Measurements from ENCODE around the gene POLH. TPM values are rescaled to one million over a fixed set of nuclear protein-coding genes. Genes with fewer than 3 reads are reported as not detected.
"Not testable (repeated sequence)": the region's sequence is repeated elsewhere in the genome, so short reads cannot be mapped to it uniquely, and the experiment has no call there.

Gene POLH
- total RNA-seq, 2 experiments from 2014 or later: 65.4 to 91.4 TPM

DNA sequence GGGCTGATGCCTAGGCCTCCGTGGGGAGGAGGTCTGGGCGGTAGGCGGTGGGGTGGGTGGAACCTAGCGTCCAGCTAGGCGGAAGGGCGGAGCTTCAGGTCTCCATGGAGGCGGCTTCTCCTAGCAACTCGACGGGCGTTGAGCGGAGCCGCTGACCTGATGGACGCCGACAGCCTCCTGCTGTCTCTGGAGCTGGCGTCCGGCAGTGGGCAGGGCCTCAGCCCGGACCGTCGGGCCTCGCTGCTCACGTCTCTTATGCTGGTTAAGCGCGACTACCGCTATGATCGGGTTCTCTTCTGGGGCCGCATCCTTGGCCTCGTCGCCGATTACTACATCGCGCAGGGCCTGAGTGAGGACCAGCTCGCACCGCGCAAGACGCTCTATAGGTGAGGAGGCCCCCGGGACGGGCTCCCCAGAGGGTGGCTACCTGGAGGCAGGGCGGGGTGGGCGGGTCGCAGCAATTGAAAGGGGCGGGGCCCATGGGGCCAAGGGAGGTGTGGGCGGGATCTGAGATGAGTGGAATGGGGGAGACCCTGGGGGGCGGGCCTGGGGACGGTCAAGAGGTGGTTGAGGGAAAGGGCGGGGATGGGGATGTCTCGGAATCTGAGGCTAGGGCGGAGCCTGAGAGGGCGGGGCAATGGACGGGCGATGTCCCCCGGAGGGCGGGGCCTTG, 69.1 kb downstream of the POLH start, which contains the start of gene RSPH9:
TSS of gene RSPH9 (plus strand) at position 97 of the 673 bp plus-strand sequence. CDS start at position 160, 63 bp downstream.
- peaks cover 10% of the 10 kb centered on the region for H3K36me3 Mint-ChIP-seq
- CTCF ChIA-PET: interaction anchor here (0.9 to 5.8 kb wide), 4 partner anchors 8 to 484 kb away, joined by 3 to 34 read pairs (median 4); partner anchors contain the start of gene MAD2L1BP
- ATAC-seq: peak; percentile 91
- peak; percentile 76 for DNase-seq
- H3K4me1 Mint-ChIP-seq: peaks cover 14% of the 10 kb centered on the region
- peak within 1 kb of the TSS; percentile 63 for H3K4me3 Mint-ChIP-seq
- no peaks in the 10 kb centered on the region for H3K27me3 Mint-ChIP-seq
- H3K27ac Mint-ChIP-seq: no peak within 1 kb of the TSS
- no peaks in the 10 kb centered on the region for H3K9me3 Mint-ChIP-seq (ENCODE audit: low read depth)

DNA sequence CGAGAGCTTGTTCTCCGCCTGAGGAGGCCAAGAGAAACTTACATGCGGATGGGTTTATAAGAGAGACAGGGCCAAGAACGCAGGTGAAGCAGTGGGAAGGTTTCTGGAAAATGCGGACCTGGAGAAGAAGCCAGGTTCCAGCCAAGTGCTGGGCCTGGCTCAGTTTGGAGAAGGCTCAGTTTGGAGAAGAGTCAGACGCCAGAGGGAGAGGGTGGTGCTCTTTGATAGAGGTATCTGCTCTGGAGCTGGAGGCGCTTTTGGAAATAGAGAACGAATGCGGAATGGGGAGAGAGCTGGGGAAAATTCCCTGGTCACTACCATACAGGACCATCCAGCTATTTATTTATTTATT, 69.6 kb downstream of the POLH start:
- no peak overlapping the region for H3K27ac Mint-ChIP-seq
- DNase-seq: no peak
- peaks cover 5% of the 10 kb centered on the region for H3K36me3 Mint-ChIP-seq
- peak; percentile 22 for ATAC-seq
- H3K4me3 Mint-ChIP-seq: peak overlapping the region; percentile 63
- H3K9me3 Mint-ChIP-seq (ENCODE audit: low read depth): no peaks in the 10 kb centered on the region
- H3K27me3 Mint-ChIP-seq: no peaks in the 10 kb centered on the region
- CTCF ChIA-PET: interaction anchor here (0.9 to 5.8 kb wide), 4 partner anchors 9 to 483 kb away, joined by 3 to 34 read pairs (median 4); partner anchors contain the start of gene MAD2L1BP
- H3K4me1 Mint-ChIP-seq: peaks cover 9% of the 10 kb centered on the region

GRCh38 chr6:43647613-43648012, 71.6 kb downstream of the POLH start:
- Mint-ChIP-seq H3K4me3 (no peak overlapping the region), H3K27ac (no peak overlapping the region), H3K27me3 (no peaks in the 10 kb centered on the region), H3K9me3 (ENCODE audit: low read depth) (no peaks in the 10 kb centered on the region), H3K36me3 (no peaks in the 10 kb centered on the region), H3K4me1 (peaks cover 5% of the 10 kb centered on the region)
- CTCF ChIA-PET: interaction anchor here (1.2 to 5.8 kb wide), 2 partner anchors 20 to 121 kb away, joined by 3 to 34 read pairs; no protein-coding TSS in a partner anchor
- DNase-seq (no peak), ATAC-seq (no peak)

- Mint-ChIP-seq H3K36me3 (no peaks in the 10 kb centered on the region), H3K4me3 (no peak overlapping the region), H3K27ac (no peak overlapping the region), H3K4me1 (peaks cover 5% of the 10 kb centered on the region), H3K9me3 (ENCODE audit: low read depth) (no peaks in the 10 kb centered on the region), H3K27me3 (no peaks in the 10 kb centered on the region)
- CTCF ChIA-PET: interaction anchor here (1.0 to 5.8 kb wide), 2 partner anchors 19 to 51 kb away, joined by 3 to 34 read pairs; no protein-coding TSS in a partner anchor
- no peak for ATAC-seq
- no peak for DNase-seq
Observed at GRCh38 chr6:43648248-43648647, 72.3 kb downstream of the POLH start.

DNA sequence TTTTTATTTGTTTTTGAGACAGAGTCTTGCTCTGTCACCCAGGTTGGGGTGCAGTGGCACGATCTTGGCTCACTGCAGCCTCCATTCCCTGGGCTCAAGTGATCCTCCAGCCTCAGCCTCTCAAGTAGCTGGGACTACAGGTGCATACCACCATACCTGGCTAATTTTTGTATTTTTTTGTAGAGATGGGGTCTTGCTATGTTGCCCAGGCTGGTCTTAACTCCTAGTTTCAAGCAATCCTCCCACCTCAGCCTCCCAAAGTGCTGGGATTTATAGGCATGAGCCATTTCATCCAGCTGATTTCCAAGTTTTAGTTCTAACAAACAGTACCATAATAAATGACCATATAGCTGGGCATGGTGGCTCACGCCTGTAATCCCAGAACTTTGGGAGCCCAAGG, 76.8 kb downstream of the POLH start:
- not testable (repeated sequence) for H3K4me3 Mint-ChIP-seq; H3K9me3 Mint-ChIP-seq (ENCODE audit: low read depth); H3K27me3 Mint-ChIP-seq; H3K4me1 Mint-ChIP-seq; H3K36me3 Mint-ChIP-seq; ATAC-seq; H3K27ac Mint-ChIP-seq; DNase-seq
- CTCF ChIA-PET: interaction anchor here (1.3 kb wide), 1 partner anchor 14 kb away, joined by 6 read pairs; no protein-coding TSS in a partner anchor

DNA sequence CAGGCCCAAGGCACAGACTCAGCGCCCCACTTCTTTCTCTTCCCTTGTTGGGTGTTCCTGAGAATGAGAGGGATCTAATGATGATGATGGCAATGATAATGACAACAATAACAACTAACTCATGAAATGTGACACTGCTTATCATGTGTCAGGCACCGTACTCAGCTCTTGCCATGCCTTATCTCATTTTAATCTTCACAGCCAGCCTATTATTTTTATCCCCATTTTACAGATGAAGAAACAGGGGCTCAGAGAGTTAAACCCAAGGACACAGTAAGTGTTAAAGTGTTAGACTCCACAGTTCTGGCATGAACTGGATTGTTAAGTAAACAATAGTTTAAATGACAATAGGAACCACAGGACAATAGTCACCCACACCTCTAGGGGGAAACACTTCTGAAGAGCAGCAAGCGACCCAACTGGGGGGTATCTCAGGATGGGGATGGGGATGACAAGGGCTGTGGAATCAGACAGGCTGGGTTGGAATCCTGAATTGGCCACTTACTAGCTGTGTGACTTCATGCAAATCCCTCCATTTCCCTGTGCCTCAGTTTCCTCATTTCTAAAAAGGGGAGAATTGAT, 81.3 kb downstream of the POLH start:
- CTCF ChIA-PET: interaction anchor here (1.0 to 3.2 kb wide), 2 partner anchors 10 to 112 kb away, joined by 4 to 15 read pairs; partner anchors contain the start of gene VEGFA
- ATAC-seq: no peak
- no peak overlapping the region for H3K27ac Mint-ChIP-seq
- peaks cover 9% of the 10 kb centered on the region for H3K4me1 Mint-ChIP-seq
- peaks cover 3% of the 10 kb centered on the region for H3K9me3 Mint-ChIP-seq (ENCODE audit: low read depth)
- H3K27me3 Mint-ChIP-seq: peaks cover 16% of the 10 kb centered on the region
- peaks cover 4% of the 10 kb centered on the region for H3K36me3 Mint-ChIP-seq
- no peak for DNase-seq
- no peak overlapping the region for H3K4me3 Mint-ChIP-seq

DNA sequence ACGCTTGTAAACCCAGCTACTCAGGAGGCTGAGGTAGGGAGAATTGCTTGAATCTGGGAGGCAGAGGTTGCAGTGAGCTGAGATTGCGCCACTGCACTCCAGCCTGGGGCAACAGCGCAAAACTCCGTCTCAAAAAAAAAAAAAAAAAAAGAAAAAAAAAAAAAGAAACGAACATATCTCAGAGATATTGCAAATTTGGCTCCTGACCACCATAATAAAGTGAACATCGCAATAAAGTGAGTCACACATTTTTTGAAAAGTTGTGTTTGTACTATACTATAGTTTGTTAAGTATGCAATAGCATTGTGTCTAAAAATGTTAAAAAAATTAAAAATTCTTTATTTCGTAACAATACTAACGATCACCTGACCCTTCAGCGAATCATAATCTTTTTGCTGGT, 82.2 kb downstream of the POLH start:
- no peak for ATAC-seq
- Mint-ChIP-seq H3K4me3 (no peak overlapping the region), H3K27me3 (peaks cover 16% of the 10 kb centered on the region), H3K9me3 (ENCODE audit: low read depth) (peaks cover 3% of the 10 kb centered on the region), H3K4me1 (peaks cover 16% of the 10 kb centered on the region), H3K27ac (no peak overlapping the region), H3K36me3 (peaks cover 4% of the 10 kb centered on the region)
- CTCF ChIA-PET: interaction anchor here (3.2 kb wide), 1 partner anchor 9 kb away, joined by 15 read pairs; no protein-coding TSS in a partner anchor
- no peak for DNase-seq

GRCh38 chr6:43662948-43663347, 87.0 kb downstream of the POLH start:
- Mint-ChIP-seq H3K27me3 (peaks cover 20% of the 10 kb centered on the region), H3K4me1 (peaks cover 25% of the 10 kb centered on the region)
- not testable (repeated sequence) for DNase-seq; H3K27ac Mint-ChIP-seq; ATAC-seq; H3K36me3 Mint-ChIP-seq; H3K9me3 Mint-ChIP-seq (ENCODE audit: low read depth); H3K4me3 Mint-ChIP-seq
- CTCF ChIA-PET: interaction anchor here (0.8 to 1.3 kb wide), 3 partner anchors 10 to 106 kb away, joined by 3 to 4 read pairs (median 3); partner anchors contain the start of gene GTPBP2

Other genes with a start within 250 kb of the POLH start
- gene ZNF318, start 206.5 kb upstream of the POLH start, total RNA-seq: 10 to 100 TPM in 1 of 2 experiments, 1 to 10 TPM in 1; 9.7 to 12.8 TPM
- 10 to 100 TPM; 52.0 to 59.6 TPM for gene ABCC10, start 148.6 kb upstream of the POLH start, total RNA-seq
- gene DLK2, start 120.6 kb upstream of the POLH start, total RNA-seq: not detected
- 10 to 100 TPM; 41.1 to 41.8 TPM for gene TJAP1, start 98.6 kb upstream of the POLH start, total RNA-seq
- gene LRRC73, start 65.8 kb upstream of the POLH start, total RNA-seq: under 1 TPM in 1 of 2 experiments, not detected in 1; 0.09 TPM
- 10 to 100 TPM; 50.9 to 56.3 TPM for gene YIPF3, start 59.3 kb upstream of the POLH start, total RNA-seq
- 10 to 100 TPM; 30.8 to 48.2 TPM for gene POLR1C, start 59.1 kb upstream of the POLH start, total RNA-seq
- 100 to 1,000 TPM in 1 of 2 experiments, 10 to 100 TPM in 1; 83.2 to 105 TPM for gene XPO5, start 147 bp upstream of the POLH start, total RNA-seq
- 100 to 1,000 TPM; 117 to 130 TPM for gene GTPBP2, start 53.1 kb downstream of the POLH start, total RNA-seq
- gene MAD2L1BP, start 59.7 kb downstream of the POLH start, total RNA-seq: 10 to 100 TPM; 37.9 to 41.1 TPM
- gene RSPH9, start 68.9 kb downstream of the POLH start, total RNA-seq: not detected
- 10 to 100 TPM; 41.0 to 47.4 TPM for gene MRPS18A, start 111.6 kb downstream of the POLH start, total RNA-seq
- gene VEGFA, start 194.0 kb downstream of the POLH start, total RNA-seq: 10 to 100 TPM; 27.8 to 29.0 TPM

Data from activated CD8-positive, alpha-beta memory T cell treated with anti-CD3 and anti-CD28 coated beads, Interleukin-2, amount 10 ng/mL, durations not matched to agents 7 days and 5 days (primary cell).